Measurements from ENCODE around the gene CABP4.
"Not testable (repeated sequence)": the region's sequence is repeated elsewhere in the genome, so short reads cannot be mapped to it uniquely, and the experiment has no call there.

The CABP4 gene

DNA sequence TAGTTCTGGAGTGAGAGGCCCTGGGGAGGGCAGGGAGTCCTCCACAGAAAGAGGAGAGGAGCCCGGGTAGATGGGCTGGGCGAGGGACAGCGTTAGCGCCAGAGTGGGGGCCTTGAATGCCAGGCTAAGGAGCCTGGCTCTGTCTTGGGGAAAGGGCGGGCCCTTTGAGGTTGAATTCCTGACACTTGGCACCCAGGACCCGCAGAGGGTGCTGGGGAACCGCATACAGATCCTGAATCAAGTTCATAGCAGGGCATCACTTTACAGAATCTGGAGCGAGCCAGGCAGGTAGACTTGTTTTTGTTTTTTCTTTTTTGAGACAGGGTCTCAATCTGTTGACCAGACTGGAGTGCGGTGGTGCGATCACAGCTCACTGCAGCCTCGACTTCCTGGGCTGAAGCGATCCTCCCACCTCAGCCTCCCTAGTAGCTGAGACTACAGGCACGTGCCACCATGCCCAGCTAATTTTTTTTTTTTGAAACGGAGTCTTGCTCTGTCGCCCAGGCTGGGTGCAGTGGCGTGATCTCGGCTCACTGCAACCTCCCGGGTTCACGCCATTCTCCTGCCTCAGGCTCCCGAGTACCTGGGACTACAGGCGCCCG lies 33.6 kb upstream of the CABP4 start:
- peak overlapping the region; percentile 22; the same call in 1 of the 2 replicates for H3K4me3 ChIP-seq (replicated peaks; ENCODE audit: low read depth, low read length)
- H3K36me3 ChIP-seq (ENCODE audit: control insufficient read depth, insufficient read depth, low read length), result no peaks in the 10 kb centered on the region
- no peaks in the 10 kb centered on the region for H3K27me3 ChIP-seq (replicated peaks; ENCODE audit: control insufficient read depth, insufficient read depth, low read length)
- no peak for TF ChIP-seq CTCF (IDR thresholded peaks at IDR 0.05; ENCODE audit: insufficient read depth, low read length, poor library complexity, severe bottlenecking)
- DNase-seq (ENCODE audit: extremely low read depth, insufficient read length), result no peak

DNA sequence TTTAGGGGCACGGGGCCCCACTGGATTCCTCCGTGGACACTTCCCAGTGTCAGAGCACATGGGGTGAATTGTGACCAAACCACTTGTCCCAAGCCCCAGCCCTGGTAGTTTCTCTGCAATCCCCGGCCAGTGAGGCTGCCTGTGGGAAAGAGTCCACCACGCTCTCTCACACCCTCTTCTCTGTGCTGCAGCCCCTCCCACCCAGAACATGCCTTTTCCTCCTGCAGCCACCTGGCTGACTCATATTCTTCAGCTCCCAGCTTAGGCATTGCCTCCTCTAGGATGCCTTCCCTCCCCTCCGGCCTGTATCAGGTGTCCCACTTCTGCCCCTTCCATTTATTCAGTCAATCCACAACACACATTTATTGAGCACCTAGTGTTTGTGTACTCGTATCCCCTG lies 32.3 kb upstream of the CABP4 start:
- no peak overlapping the region for H3K4me3 ChIP-seq (replicated peaks; ENCODE audit: low read depth, low read length)
- no peaks in the 10 kb centered on the region for H3K36me3 ChIP-seq (ENCODE audit: control insufficient read depth, insufficient read depth, low read length)
- DNase-seq (ENCODE audit: extremely low read depth, insufficient read length), result no peak
- TF ChIP-seq CTCF (IDR thresholded peaks at IDR 0.05; ENCODE audit: insufficient read depth, low read length, poor library complexity, severe bottlenecking), result no peak
- H3K27me3 ChIP-seq (replicated peaks; ENCODE audit: control insufficient read depth, insufficient read depth, low read length), result no peaks in the 10 kb centered on the region

- H3K27me3 ChIP-seq (replicated peaks; ENCODE audit: control insufficient read depth, insufficient read depth, low read length), result no peaks in the 10 kb centered on the region
- no peak for TF ChIP-seq CTCF (IDR thresholded peaks at IDR 0.05; ENCODE audit: insufficient read depth, low read length, poor library complexity, severe bottlenecking)
- DNase-seq (ENCODE audit: extremely low read depth, insufficient read length), result no peak
- no peaks in the 10 kb centered on the region for H3K36me3 ChIP-seq (ENCODE audit: control insufficient read depth, insufficient read depth, low read length)
- no peak overlapping the region for H3K4me3 ChIP-seq (replicated peaks; ENCODE audit: low read depth, low read length)
These were observed 31.7 kb upstream of the CABP4 start for GRCh38 chr11:67423466-67423865.

DNA sequence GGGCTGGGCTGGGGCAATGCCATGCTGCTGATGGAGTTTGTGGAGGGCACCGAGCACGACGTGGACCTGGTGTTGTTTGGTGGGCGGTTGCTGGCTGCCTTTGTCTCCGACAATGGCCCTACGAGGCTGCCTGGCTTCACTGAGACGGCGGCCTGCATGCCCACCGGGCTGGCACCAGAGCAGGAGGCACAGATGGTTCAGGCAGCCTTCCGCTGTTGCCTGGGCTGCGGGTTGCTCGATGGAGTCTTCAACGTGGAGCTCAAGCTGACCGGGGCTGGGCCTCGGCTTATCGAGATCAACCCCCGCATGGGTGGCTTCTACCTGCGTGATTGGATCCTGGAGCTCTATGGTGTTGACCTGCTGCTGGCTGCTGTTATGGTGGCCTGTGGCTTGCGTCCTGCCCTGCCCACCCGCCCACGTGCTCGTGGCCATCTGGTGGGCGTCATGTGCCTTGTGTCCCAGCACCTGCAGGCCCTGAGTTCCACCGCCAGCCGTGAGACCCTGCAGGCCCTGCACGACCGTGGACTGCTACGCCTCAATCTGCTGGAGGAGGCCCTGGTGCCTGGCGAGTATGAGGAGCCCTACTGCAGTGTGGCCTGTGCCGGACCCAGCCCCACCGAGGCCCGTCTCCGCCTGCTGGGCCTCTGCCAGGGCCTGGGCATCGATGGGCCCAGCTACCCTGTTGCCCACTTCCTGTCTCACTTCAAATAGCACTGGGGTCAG lies 31.1 kb upstream of the CABP4 start:
- no peak overlapping the region for H3K4me3 ChIP-seq (replicated peaks; ENCODE audit: low read depth, low read length)
- no peak for DNase-seq (ENCODE audit: extremely low read depth, insufficient read length)
- no peak for TF ChIP-seq CTCF (IDR thresholded peaks at IDR 0.05; ENCODE audit: insufficient read depth, low read length, poor library complexity, severe bottlenecking)

DNA sequence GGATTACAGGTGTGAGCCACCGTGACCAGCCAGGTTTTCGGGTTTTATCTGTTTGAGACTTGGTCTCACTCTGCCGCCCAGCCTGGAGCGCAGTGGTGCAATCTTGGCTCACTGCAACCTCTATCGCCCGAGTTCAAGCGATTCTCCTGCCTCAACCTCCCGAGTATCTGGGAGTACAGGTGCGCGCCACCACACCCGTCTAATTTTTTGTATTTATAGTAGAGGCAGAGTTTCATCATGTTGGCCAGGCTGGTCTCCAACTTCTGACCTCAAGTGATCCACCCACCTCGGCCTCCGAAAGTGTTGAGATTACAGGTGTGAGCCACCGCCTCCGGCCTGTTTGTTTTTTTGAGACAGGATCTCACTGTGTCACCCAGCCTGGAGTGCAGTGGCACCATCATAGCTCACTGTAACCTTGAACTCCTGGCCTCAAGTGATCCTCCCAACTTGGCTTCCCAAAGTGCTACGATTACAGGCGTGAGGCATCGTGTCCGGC lies 27.7 kb upstream of the CABP4 start:
- H3K27me3 ChIP-seq (replicated peaks; ENCODE audit: control insufficient read depth, insufficient read depth, low read length); DNase-seq (ENCODE audit: extremely low read depth, insufficient read length); H3K36me3 ChIP-seq (ENCODE audit: control insufficient read depth, insufficient read depth, low read length): not testable (repeated sequence)
- peak overlapping the region; percentile 99 for H3K4me3 ChIP-seq (replicated peaks; ENCODE audit: low read depth, low read length)

More for the DNA sequence above, 31.1 kb upstream of the CABP4 start:
- H3K27me3 ChIP-seq (replicated peaks; ENCODE audit: control insufficient read depth, insufficient read depth, low read length), result no peaks in the 10 kb centered on the region
- H3K36me3 ChIP-seq (ENCODE audit: control insufficient read depth, insufficient read depth, low read length), result no peaks in the 10 kb centered on the region

Measured in GM06990 (cell line).